Uterus (tissue), 2 donors: Measurements from ENCODE around the gene BRMS1.
"Not testable (repeated sequence)": the region's sequence is repeated elsewhere in the genome, so short reads cannot be mapped to it uniquely, and the experiment has no call there.

Experiments
- POLR2A ChIP-seq, 2 donors: fragments of 450-650 bp; IDR thresholded peaks; one replicate each; pipeline ENCODE4 v1.6.1; 2016; ENCODE audit warnings: antibody characterized with exemption in 2 of 2, mild to moderate bottlenecking in 1 of 2, moderate library complexity in 1 of 2
- TF ChIP-seq, protein P1 (sequence below), 4 experiments: fragments of 200-600 bp in 2 of 4; fragments of 450-650 bp in 2 of 4; sonication (generic) in 2 of 4; IDR thresholded peaks; one replicate each; pipeline ENCODE4 v1.5.1; 2016 to 2019; ENCODE audit warnings: antibody characterized with exemption in 4 of 4, mild to moderate bottlenecking in 2 of 4, moderate library complexity in 1 of 4

GRCh38 chr11:66310803-66311440, 34.0 kb downstream of the BRMS1 start:
- TF ChIP-seq, protein P1, sequence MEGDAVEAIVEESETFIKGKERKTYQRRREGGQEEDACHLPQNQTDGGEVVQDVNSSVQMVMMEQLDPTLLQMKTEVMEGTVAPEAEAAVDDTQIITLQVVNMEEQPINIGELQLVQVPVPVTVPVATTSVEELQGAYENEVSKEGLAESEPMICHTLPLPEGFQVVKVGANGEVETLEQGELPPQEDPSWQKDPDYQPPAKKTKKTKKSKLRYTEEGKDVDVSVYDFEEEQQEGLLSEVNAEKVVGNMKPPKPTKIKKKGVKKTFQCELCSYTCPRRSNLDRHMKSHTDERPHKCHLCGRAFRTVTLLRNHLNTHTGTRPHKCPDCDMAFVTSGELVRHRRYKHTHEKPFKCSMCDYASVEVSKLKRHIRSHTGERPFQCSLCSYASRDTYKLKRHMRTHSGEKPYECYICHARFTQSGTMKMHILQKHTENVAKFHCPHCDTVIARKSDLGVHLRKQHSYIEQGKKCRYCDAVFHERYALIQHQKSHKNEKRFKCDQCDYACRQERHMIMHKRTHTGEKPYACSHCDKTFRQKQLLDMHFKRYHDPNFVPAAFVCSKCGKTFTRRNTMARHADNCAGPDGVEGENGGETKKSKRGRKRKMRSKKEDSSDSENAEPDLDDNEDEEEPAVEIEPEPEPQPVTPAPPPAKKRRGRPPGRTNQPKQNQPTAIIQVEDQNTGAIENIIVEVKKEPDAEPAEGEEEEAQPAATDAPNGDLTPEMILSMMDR (IDR thresholded peaks at IDR 0.05) = not testable (repeated sequence)
- TF ChIP-seq POLR2A (IDR thresholded peaks at IDR 0.05) = not testable (repeated sequence)
